SK-N-MC (cell line): Measurements from ENCODE around the gene CENPU.
"Not testable (repeated sequence)": the region's sequence is repeated elsewhere in the genome, so short reads cannot be mapped to it uniquely, and the experiment has no call there.

Experiments used
- DNase-seq: peaks from one replicate; pipeline ENCODE4 v3.0.0-alpha.2; 2011; ENCODE audit warnings: low read depth, low spot score
- H3K27ac ChIP-seq: fragments of 200-600 bp; sonication (generic); 2 replicates; pipeline ENCODE4 v1.5.1; 2016; ENCODE audit warnings: mixed run types
- H3K36me3 ChIP-seq: fragments of 200-600 bp; sonication (generic); 2 replicates; pipeline ENCODE4 v1.6.1; 2017; ENCODE audit warnings: antibody characterized with exemption, low read length, mixed read lengths; ENCODE audit not compliant: insufficient read depth
- H3K4me3 ChIP-seq: fragments of 200-600 bp; sonication (generic); 2 replicates; pipeline ENCODE4 v1.5.1; 2016
- H3K9ac ChIP-seq: fragments of 200-600 bp; sonication (generic); 2 replicates; pipeline ENCODE4 v1.8.0; 2017; ENCODE audit warnings: mixed run types, mixed read lengths; ENCODE audit not compliant: insufficient read length
- H3K9me3 ChIP-seq: fragments of 200-600 bp; sonication (generic); 2 replicates; pipeline ENCODE4 v1.6.1; 2017; ENCODE audit warnings: low read depth, mild to moderate bottlenecking, antibody characterized with exemption, low read length, moderate library complexity, mixed read lengths
- EZH2 ChIP-seq: fragments of 200-600 bp; sonication (generic); IDR thresholded peaks from one replicate; pipeline ENCODE4 v1.6.1; 2017; ENCODE audit warnings: antibody characterized with exemption
- FOXP2 ChIP-seq: optimal IDR thresholded peaks from 2 replicates; pipeline ENCODE3; 2011; ENCODE audit warnings: mild to moderate bottlenecking, moderate library complexity; ENCODE audit not compliant: insufficient read depth; ENCODE audit errors: extremely low read length, control extremely low read depth
- POLR2AphosphoS5 ChIP-seq: IDR thresholded peaks from 2 replicates; pipeline ENCODE4 v1.6.1; 2012; ENCODE audit warnings: mild to moderate bottlenecking, low read depth, low read length, borderline replicate concordance

CENPU gene

GRCh38 chr4:184671101-184671500 lies 62.8 kb downstream of the CENPU start:
- H3K9me3 ChIP-seq: no peaks in the 10 kb centered on the region
- H3K36me3 ChIP-seq: peaks cover 14% of the 10 kb centered on the region; the same call in 1 of the 2 replicates
- TF ChIP-seq EZH2: no peak
- no peak for TF ChIP-seq POLR2AphosphoS5
- TF ChIP-seq FOXP2: no peak
- H3K4me3 ChIP-seq: no peak overlapping the region
- H3K9ac ChIP-seq: no peak overlapping the region
- H3K27ac ChIP-seq: no peak overlapping the region
- DNase-seq: no peak

GRCh38 chr4:184669251-184669650 lies 64.6 kb downstream of the CENPU start:
- no peak for TF ChIP-seq FOXP2
- TF ChIP-seq POLR2AphosphoS5: no peak
- H3K4me3 ChIP-seq: no peak overlapping the region
- H3K9me3 ChIP-seq: no peaks in the 10 kb centered on the region
- no peak for DNase-seq
- H3K27ac ChIP-seq: no peak overlapping the region
- no peak overlapping the region for H3K9ac ChIP-seq
- peaks cover 15% of the 10 kb centered on the region for H3K36me3 ChIP-seq

DNA sequence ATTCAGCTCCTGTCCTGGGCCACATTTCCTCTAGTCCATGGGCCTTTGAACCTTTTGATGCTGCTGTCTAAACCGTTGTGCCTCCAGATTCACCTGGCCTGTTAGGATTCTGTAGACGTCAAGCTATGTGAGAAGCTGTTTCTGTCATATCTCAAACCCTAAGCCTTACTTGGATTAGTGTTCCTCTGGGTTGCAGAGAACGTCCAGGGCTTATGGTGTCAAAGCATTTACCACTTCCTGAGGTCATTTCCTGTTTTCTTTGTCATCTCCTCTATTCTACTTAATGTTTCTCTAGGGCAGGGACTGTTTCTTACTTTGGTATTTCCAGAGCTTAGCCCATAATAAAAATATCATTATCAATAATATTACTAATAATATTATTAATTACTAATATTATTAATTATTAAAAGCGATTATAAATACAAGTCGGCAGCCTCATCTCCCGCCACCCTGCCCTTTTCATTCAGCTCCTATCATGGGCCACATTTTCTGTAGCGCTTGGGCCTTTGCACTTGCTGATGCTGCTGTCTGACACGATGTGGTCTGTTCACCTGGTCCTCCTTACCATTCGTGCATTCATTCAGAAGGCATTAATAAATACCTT lies 65.3 kb downstream of the CENPU start:
- no peak overlapping the region for H3K27ac ChIP-seq
- no peak overlapping the region for H3K9ac ChIP-seq
- no peak overlapping the region for H3K4me3 ChIP-seq
- no peaks in the 10 kb centered on the region for H3K9me3 ChIP-seq
- TF ChIP-seq EZH2 (no peak), POLR2AphosphoS5 (no peak), FOXP2 (no peak)
- no peak for DNase-seq
- H3K36me3 ChIP-seq: peaks cover 17% of the 10 kb centered on the region

DNA sequence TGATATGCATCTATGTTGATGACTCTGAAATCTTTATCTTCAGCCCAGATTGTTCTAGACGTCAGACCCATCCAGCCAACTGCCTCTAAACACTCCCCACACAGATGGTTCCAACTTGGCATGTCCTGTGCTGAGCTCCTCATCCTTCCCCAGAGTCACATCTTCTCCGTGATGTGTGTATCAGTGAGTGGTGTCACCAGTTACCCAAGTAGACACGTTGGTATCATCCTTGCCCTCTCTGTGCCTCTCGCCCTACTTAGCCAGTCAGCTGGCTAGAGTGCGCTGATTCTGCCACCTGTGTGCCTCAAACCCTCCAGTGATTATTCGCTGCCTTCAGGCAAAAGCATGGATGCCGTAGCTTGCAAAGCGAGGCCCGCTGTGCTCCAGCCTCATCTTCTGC lies 65.8 kb downstream of the CENPU start:
- no peak for TF ChIP-seq POLR2AphosphoS5
- no peak for TF ChIP-seq EZH2
- TF ChIP-seq FOXP2: no peak

GRCh38 chr4:184666670-184667069 lies 67.2 kb downstream of the CENPU start:
- H3K27ac ChIP-seq: no peak overlapping the region
- no peak overlapping the region for H3K4me3 ChIP-seq
- TF ChIP-seq POLR2AphosphoS5: no peak
- TF ChIP-seq EZH2: no peak
- no peak for TF ChIP-seq FOXP2
- no peaks in the 10 kb centered on the region for H3K9me3 ChIP-seq
- no peak for DNase-seq
- no peak overlapping the region for H3K9ac ChIP-seq
- peaks cover 9% of the 10 kb centered on the region for H3K36me3 ChIP-seq

More for the DNA sequence above, 65.8 kb downstream of the CENPU start:
- Histone ChIP-seq H3K36me3 (peaks cover 17% of the 10 kb centered on the region), H3K4me3 (no peak overlapping the region), H3K9me3 (no peaks in the 10 kb centered on the region), H3K9ac (no peak overlapping the region), H3K27ac (no peak overlapping the region)
- DNase-seq: no peak

DNA sequence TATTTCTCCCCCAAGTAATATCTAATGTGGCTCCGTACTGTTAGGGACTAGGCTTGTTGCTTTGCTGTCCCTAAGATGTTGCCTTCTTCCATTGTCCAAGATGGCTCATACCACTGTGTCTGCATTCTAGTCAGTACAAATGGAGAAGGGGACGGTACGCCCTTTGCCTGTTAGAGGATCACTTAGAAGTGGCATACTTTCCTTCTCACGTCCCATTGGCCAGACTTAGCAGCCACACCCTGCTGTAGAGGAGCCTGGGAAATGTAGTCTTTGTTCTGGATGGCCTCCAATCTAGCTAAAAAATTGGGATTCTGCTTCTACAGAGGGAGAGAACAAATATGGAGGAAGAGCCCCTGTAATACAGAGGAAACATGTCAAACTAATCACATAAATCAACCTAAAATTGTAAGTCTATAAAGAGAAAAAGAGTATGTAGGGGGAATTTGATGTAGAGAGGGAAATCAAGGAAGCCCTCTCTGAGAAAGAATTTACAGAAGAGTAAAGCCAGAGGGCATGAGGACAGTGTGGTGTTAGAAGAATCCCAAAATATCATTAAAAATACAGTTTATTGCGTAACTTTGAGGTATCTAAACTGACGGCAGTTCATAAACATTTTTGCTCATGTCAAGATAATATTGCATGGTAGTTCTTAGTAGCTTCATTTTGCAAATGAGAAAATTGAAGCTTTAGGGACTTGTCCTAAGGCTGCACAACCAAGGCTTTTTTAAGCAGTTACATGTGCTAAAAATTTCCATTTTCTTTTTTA lies 69.3 kb downstream of the CENPU start:
- no peak for TF ChIP-seq EZH2
- TF ChIP-seq FOXP2: no peak
- TF ChIP-seq POLR2AphosphoS5: no peak
- Histone ChIP-seq H3K4me3 (no peak overlapping the region), H3K9me3 (no peaks in the 10 kb centered on the region), H3K36me3 (peaks cover 21% of the 10 kb centered on the region), H3K27ac (no peak overlapping the region), H3K9ac (no peak overlapping the region)
- DNase-seq: no peak

GRCh38 chr4:184662236-184662635 lies 71.7 kb downstream of the CENPU start:
- TF ChIP-seq POLR2AphosphoS5 (no peak), FOXP2 (no peak), EZH2 (no peak)
- no peak overlapping the region for H3K4me3 ChIP-seq
- H3K9ac ChIP-seq: no peak overlapping the region
- H3K36me3 ChIP-seq: peaks cover 16% of the 10 kb centered on the region
- H3K27ac ChIP-seq: no peak overlapping the region; the same call in 1 of the 2 replicates
- no peaks in the 10 kb centered on the region for H3K9me3 ChIP-seq
- no peak for DNase-seq

DNA sequence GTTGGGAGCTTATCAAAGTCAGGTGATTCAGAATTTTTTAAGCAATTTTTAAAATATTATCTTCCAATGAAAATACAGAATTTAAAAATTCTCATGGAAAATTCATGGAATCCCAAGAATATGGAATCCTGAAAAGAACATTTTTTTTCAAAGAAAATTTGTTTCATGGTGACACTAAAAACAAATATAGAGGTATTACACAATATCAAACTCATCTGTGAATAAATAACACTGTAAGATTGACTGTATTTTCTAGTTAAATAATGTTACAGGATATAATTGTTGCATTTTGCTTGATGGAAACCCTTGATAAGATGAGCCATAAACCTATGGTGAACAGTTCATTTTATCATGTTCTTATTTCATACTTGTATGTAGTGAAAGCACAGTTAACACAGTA lies 72.9 kb downstream of the CENPU start:
- no peak overlapping the region for H3K4me3 ChIP-seq
- H3K36me3 ChIP-seq: peaks cover 16% of the 10 kb centered on the region
- no peaks in the 10 kb centered on the region for H3K9me3 ChIP-seq
- H3K27ac ChIP-seq: no peak overlapping the region
- no peak for TF ChIP-seq FOXP2
- no peak for TF ChIP-seq POLR2AphosphoS5
- TF ChIP-seq EZH2: no peak
- no peak for DNase-seq
- no peak overlapping the region for H3K9ac ChIP-seq

DNA sequence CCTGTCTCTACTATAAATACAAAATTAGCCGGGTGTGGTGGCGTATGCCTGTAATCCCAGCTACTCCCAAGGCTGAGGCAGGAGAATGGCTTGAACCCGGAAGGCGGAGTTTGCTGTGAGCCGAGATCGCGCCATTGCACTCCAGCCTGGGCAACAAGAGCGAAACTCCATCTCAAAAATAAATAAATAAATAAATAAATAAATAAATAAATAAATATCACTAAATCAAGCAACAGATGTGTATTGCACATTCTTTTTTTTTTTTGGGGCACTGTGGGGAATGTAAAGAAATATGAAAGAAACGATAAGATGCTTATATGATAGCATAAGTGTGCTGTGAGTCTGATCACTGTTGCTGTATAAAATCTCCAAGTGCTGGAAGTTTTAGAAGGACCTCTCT lies 76.1 kb downstream of the CENPU start:
- not testable (repeated sequence) for H3K4me3 ChIP-seq, H3K9ac ChIP-seq, DNase-seq, H3K9me3 ChIP-seq, H3K27ac ChIP-seq
- peaks cover 13% of the 10 kb centered on the region for H3K36me3 ChIP-seq

DNA sequence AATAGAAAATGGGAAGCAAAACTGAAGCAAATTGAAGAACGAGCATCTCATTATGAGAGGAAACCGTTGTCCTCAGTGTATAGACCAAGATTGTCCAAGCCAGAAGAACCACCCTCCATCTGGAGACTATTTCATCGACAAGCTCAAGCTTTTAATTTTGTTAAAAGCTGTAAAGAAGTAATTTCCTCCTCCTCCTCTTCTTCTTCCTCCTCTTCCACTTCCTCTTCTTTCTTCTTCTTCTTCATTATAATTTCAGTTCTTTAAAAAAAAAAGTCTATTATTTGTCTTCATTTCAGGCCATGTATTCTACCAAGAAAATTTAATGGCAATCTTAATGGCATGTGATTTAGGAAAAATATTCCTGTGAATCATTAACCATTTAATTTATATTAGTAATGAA lies 76.8 kb downstream of the CENPU start:
- no peak overlapping the region for H3K27ac ChIP-seq
- peaks cover 13% of the 10 kb centered on the region for H3K36me3 ChIP-seq
- no peaks in the 10 kb centered on the region for H3K9me3 ChIP-seq
- no peak overlapping the region for H3K4me3 ChIP-seq
- no peak for DNase-seq
- TF ChIP-seq FOXP2 (no peak), POLR2AphosphoS5 (no peak), EZH2 (no peak)
- H3K9ac ChIP-seq: no peak overlapping the region
